ENCODE results near the gene ZNF560. TPM values are rescaled to one million over a fixed set of nuclear protein-coding genes. Genes with fewer than 3 reads are reported as not detected.
"Not testable (repeated sequence)": the region's sequence is repeated elsewhere in the genome, so short reads cannot be mapped to it uniquely, and the experiment has no call there.

The ZNF560 gene
- total RNA-seq (2021; ENCODE audit: unreplicated experiment) = not detected
- not detected for polyA plus RNA-seq (2012; ENCODE audit: insufficient read length)
- percentile 7 among the genes with signal in this experiment for Bru-seq, nascent RNA
- not detected for BruChase-seq, experiment 1, labeled RNA remaining after a 2-hour chase
- BruChase-seq, experiment 2, labeled RNA remaining after a 6-hour chase = percentile 6 among the genes with signal in this experiment
- long read RNA-seq = 0 reads

DNA sequence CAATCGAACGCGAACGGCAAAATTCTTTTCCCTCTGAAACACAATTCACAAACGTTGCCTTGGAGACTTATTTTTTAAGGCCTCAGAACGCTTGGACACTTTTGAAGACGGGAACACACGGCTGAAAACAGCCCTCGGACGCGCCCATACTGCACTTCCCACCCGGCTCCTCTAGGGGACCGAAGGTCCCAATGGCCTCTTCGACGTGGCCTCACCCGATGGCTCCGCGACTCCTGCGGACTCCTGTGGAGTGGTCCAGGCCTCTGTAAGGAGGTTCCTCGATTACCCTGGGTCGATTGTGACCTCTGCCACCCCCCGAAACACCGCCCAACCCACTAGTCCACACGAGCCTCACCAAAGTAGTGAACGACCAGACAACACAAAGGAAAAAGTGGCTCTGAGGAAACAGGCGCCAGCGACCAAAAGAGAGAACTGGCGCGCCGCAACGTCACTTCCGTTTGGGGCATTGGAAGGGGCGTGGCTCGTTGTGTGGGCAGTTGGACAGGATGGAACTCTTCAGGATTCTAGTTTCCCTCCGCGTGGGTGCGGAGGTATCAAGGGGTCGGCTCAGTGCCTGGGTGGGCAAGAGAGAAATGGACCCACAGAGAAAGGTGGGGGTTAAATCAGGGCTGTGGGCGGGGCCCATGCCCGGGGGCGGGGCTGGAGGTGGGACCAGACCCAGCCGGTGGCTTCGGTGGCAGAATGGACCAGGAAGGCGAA is at the start of gene ZNF560:
Gene ZNF560 (minus strand): TSS at position 434 of the 720 bp plus-strand sequence. CDS start 23,303 bp downstream, outside the sequence.
- intact Hi-C loops (cut with micrococcal nuclease; ENCODE audit: unreplicated experiment) (no loop called here), in situ Hi-C loops (cut with HindIII; ENCODE audit: low pct_unique_long_range_greater_than_20kb, low sequenced_read_pairs) (no loop called here)
- Histone ChIP-seq H3K27me3 (ENCODE audit: control insufficient read depth, insufficient read depth, low read length) (no peaks in the 10 kb centered on the region), H3K27ac (ENCODE audit: low read length) (no peak within 1 kb of the TSS), H3K9me3 (ENCODE audit: control insufficient read depth, insufficient read depth, low read depth, low read length) (no peaks in the 10 kb centered on the region), H3K4me1 (ENCODE audit: control insufficient read depth, insufficient read depth, low read length) (no peaks in the 10 kb centered on the region), H3K36me3 (ENCODE audit: control insufficient read depth, insufficient read depth, low read length) (no peaks in the 10 kb centered on the region), H3K4me3 (ENCODE audit: low read depth in 2 of 2, low read length in 2 of 2) (no peak within 1 kb of the TSS)
- TF ChIP-seq TCF7L2 (IDR thresholded peaks at IDR 0.05; ENCODE audit: low read depth, low read length) (no peak), SIN3A (IDR thresholded peaks at IDR 0.05; ENCODE audit: borderline replicate concordance, insufficient read depth, low read depth, low read length) (no peak), POLR2AphosphoS5 (IDR thresholded peaks at IDR 0.05; ENCODE audit: low read depth, low read length) (no peak)
- TF ChIP-seq, protein P1, sequence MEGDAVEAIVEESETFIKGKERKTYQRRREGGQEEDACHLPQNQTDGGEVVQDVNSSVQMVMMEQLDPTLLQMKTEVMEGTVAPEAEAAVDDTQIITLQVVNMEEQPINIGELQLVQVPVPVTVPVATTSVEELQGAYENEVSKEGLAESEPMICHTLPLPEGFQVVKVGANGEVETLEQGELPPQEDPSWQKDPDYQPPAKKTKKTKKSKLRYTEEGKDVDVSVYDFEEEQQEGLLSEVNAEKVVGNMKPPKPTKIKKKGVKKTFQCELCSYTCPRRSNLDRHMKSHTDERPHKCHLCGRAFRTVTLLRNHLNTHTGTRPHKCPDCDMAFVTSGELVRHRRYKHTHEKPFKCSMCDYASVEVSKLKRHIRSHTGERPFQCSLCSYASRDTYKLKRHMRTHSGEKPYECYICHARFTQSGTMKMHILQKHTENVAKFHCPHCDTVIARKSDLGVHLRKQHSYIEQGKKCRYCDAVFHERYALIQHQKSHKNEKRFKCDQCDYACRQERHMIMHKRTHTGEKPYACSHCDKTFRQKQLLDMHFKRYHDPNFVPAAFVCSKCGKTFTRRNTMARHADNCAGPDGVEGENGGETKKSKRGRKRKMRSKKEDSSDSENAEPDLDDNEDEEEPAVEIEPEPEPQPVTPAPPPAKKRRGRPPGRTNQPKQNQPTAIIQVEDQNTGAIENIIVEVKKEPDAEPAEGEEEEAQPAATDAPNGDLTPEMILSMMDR (IDR thresholded peaks at IDR 0.05) = no peak
- TF ChIP-seq, protein P2, sequence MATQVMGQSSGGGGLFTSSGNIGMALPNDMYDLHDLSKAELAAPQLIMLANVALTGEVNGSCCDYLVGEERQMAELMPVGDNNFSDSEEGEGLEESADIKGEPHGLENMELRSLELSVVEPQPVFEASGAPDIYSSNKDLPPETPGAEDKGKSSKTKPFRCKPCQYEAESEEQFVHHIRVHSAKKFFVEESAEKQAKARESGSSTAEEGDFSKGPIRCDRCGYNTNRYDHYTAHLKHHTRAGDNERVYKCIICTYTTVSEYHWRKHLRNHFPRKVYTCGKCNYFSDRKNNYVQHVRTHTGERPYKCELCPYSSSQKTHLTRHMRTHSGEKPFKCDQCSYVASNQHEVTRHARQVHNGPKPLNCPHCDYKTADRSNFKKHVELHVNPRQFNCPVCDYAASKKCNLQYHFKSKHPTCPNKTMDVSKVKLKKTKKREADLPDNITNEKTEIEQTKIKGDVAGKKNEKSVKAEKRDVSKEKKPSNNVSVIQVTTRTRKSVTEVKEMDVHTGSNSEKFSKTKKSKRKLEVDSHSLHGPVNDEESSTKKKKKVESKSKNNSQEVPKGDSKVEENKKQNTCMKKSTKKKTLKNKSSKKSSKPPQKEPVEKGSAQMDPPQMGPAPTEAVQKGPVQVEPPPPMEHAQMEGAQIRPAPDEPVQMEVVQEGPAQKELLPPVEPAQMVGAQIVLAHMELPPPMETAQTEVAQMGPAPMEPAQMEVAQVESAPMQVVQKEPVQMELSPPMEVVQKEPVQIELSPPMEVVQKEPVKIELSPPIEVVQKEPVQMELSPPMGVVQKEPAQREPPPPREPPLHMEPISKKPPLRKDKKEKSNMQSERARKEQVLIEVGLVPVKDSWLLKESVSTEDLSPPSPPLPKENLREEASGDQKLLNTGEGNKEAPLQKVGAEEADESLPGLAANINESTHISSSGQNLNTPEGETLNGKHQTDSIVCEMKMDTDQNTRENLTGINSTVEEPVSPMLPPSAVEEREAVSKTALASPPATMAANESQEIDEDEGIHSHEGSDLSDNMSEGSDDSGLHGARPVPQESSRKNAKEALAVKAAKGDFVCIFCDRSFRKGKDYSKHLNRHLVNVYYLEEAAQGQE (IDR thresholded peaks at IDR 0.05; ENCODE audit: insufficient read depth in 1 of 2, low read depth in 2 of 2, low read length in 1 of 2) = no peak
- ChIA-PET CTCF (no interaction called here), POLR2A (no interaction called here)
- BruUV-seq (replicated peaks) = no TSS peak
- DNase-seq (ENCODE audit: low read depth, low spot score) (no peak), ATAC-seq (no peak)

DNA sequence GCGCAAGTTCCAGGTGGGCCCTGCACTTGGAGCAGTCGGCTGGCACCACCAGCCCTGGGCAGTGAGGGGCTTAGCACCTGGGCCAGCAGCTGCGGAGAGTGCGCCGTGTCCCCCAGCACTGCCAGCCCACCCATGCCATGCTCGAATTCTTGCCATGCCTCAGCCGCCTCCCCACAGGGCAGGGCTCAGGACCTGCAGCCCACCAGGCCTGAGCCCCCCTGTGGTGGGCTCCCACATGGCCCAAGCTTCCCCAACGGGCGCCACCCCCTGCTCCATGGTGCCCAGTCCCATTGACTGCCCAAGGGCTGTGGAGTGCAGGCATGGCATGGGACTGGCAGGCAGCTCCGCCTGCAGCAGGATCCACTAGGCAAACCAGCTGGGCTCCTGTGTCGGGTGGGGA is 49.5 kb upstream of the ZNF560 start:
- intact Hi-C loops (cut with micrococcal nuclease; ENCODE audit: unreplicated experiment) = no loop called here
- Histone ChIP-seq H3K27ac (ENCODE audit: low read length) (no peak overlapping the region), H3K9me3 (ENCODE audit: control insufficient read depth, insufficient read depth, low read depth, low read length) (no peaks in the 10 kb centered on the region; the same call in 1 of the 2 replicates), H3K4me1 (ENCODE audit: control insufficient read depth, insufficient read depth, low read length) (no peaks in the 10 kb centered on the region), H3K36me3 (ENCODE audit: control insufficient read depth, insufficient read depth, low read length) (no peaks in the 10 kb centered on the region), H3K4me3 (ENCODE audit: low read depth in 2 of 2, low read length in 2 of 2) (no peak overlapping the region), H3K27me3 (ENCODE audit: control insufficient read depth, insufficient read depth, low read length) (no peaks in the 10 kb centered on the region)
- DNase-seq (ENCODE audit: low read depth, low spot score) (no peak), ATAC-seq (no peak)
- ChIA-PET CTCF (no interaction called here), POLR2A (no interaction called here)
- in situ Hi-C loops (cut with HindIII; ENCODE audit: low pct_unique_long_range_greater_than_20kb, low sequenced_read_pairs) = no loop called here
- TF ChIP-seq POLR2AphosphoS5 (IDR thresholded peaks at IDR 0.05; ENCODE audit: low read depth, low read length) (no peak), TCF7L2 (IDR thresholded peaks at IDR 0.05; ENCODE audit: low read depth, low read length) (no peak), SIN3A (IDR thresholded peaks at IDR 0.05; ENCODE audit: borderline replicate concordance, insufficient read depth, low read depth, low read length) (no peak)
- TF ChIP-seq, protein P1 (IDR thresholded peaks at IDR 0.05) = no peak
- TF ChIP-seq, protein P2 (IDR thresholded peaks at IDR 0.05; ENCODE audit: insufficient read depth in 1 of 2, low read depth in 2 of 2, low read length in 1 of 2) = no peak
- BruUV-seq (replicated peaks) = no TSS peak

DNA sequence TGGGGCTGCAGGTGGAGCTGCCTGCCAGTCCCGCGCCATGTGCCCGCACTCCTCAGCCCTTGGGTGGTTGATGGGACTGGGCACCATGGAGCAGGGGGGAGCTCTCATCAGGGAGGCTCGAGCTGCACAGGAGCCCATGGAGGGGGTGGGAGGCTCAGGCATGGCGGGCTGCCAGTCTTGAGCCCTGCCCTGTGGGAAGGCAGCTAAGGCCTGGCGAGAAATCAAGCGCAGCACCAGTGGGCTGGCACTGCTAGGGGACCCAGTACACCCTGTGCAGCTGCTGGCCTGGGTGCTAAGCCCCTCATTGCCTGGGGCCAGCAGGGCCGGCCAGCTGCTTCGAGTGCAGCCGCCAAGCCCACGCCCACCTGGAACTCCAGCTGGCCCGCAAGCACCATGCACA is 42.9 kb upstream of the ZNF560 start:
- CTCF ChIA-PET; POLR2A ChIA-PET; H3K36me3 ChIP-seq (ENCODE audit: control insufficient read depth, insufficient read depth, low read length); intact Hi-C loops (cut with micrococcal nuclease; ENCODE audit: unreplicated experiment); H3K4me1 ChIP-seq (ENCODE audit: control insufficient read depth, insufficient read depth, low read length); in situ Hi-C loops (cut with HindIII; ENCODE audit: low pct_unique_long_range_greater_than_20kb, low sequenced_read_pairs); H3K4me3 ChIP-seq (ENCODE audit: low read depth in 2 of 2, low read length in 2 of 2); BruUV-seq (replicated peaks); ATAC-seq; DNase-seq (ENCODE audit: low read depth, low spot score); H3K27ac ChIP-seq (ENCODE audit: low read length); H3K9me3 ChIP-seq (ENCODE audit: control insufficient read depth, insufficient read depth, low read depth, low read length); H3K27me3 ChIP-seq (ENCODE audit: control insufficient read depth, insufficient read depth, low read length): not testable (repeated sequence)
